ENCODE data around the gene RBM39.
"Not testable (repeated sequence)": the region's sequence is repeated elsewhere in the genome, so short reads cannot be mapped to it uniquely, and the experiment has no call there.

RBM39 gene

GRCh38 chr20:35704514-35705261 is 37.4 kb downstream of the RBM39 start:
- DNase-seq, result no peak

GRCh38 chr20:35702824-35703695 is 39.0 kb downstream of the RBM39 start:
- DNase-seq, result no peak

GRCh38 chr20:35702051-35702823 is 39.8 kb downstream of the RBM39 start:
- no peak for DNase-seq

DNA sequence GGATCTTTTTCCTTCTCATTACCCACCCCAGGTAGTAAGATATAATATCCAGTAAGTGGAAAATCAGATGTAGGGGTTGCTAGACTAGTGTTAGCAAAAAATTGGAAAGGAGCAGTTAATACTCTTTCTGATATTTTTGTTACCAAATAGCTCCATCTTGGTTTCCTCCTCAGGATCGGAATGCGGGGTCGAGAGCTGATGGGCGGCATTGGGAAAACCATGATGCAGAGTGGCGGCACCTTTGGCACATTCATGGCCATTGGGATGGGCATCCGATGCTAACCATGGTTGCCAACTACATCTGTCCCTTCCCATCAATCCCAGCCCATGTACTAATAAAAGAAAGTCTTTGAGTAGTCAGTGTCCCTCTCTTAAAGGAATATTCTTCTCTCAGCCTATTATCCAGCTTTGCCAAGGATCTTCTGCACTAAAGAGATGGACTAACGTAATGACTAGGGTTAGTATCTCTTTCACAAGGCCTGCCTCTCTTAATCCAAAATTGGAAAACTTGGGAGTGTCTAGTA is 41.4 kb downstream of the RBM39 start:
- DNase-seq, result no peak

- no peak for DNase-seq
Measured at GRCh38 chr20:35699957-35700624, 42.0 kb downstream of the RBM39 start.

GRCh38 chr20:35699127-35699956 is 42.7 kb downstream of the RBM39 start, which contains the start of the genes NFS1 and ROMO1:
Gene NFS1 (minus strand): TSS chr20:35699352. CDS start chr20:35699288, 64 bp downstream.
Gene ROMO1 (plus strand): TSS chr20:35699405. CDS start chr20:35699633, 228 bp downstream.
- DNase-seq, result peak; percentile 90

DNA sequence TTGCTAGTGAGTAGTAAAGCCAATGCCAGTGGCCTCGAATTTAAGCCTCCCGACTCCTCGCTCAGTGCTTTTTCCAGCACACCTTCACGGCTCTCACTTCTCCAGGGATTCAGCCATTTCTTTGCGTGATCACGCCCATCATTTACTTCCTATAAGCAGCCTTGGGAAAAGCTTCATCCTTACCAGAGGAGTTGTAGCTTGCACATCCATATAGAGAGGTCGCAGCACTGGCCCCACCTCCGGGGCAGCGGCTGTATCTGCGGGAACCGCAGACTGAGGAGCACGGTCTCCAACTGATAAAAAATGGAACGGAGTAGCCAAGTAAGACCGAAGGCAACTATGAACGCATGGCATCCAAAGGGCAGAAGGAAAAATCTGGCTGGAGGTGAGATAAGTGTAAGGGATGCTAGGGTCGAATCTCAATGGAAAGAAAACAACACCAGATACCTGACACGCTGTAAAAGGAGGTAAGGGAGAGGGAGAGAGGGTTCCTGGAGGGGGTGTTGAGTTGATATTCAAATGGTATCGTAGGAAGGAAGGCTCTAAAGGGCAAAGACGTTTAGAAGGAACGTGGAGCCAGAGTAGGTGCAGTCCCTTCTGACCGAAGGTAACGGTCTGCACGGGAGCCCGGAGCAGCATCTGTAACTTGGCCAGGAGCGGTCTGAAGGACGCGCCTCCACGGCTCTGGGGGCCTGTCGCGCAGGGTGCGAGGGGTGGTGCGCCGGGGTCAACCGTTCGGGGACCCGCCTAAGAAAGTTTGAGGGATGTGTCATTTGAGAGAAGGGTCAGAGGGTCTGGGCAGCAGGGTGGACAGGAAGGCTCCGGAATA is 43.5 kb downstream of the RBM39 start:
- no peak for DNase-seq

- DNase-seq, result no peak
Measured at GRCh38 chr20:35697696-35698297, 44.3 kb downstream of the RBM39 start.

GRCh38 chr20:35695978-35696377 is 46.1 kb downstream of the RBM39 start:
- DNase-seq, result no peak

DNA sequence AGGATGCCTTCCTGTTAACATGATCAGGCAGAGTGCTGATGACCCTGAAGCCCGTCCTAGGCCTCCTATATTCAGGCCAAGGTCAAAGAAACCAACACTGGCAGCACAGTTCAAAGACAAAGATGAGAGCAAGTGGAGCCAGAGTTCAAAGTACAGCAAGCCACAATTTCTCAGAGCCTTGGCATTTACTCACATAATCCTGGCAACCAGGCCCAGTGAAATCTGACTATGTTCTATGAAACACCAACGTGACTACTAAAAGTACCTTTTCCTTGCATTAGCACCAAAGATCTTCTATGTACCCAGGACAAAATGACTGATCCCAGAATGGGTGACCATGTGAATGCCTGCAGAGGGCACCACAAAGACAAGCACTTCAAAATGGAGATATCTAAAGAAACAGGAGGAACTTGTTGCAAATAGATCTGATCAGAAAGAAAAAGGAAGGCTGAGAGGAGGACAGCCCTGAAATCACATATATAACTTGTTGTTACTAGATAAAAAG is 46.8 kb downstream of the RBM39 start:
- DNase-seq, result no peak

DNA sequence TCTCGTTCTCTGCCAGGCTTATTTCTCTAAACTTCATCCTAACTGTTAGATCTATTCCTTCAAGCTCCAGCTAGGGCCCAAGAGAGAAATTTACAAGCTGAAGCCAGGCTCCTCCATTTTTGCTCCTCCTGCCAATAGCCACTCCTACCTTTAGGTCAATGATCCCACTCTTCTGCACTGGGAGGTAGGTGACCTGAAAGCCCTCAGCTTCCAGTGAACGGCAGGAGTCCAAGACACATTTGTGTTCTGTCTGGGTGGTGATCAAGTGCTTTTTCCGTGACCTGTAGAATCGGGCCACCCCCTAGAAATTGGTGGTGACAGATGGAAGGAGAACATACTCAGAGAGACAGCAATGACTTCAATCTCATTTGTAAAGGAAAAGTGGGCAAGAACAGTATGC is 51.8 kb downstream of the RBM39 start:
- no peak for DNase-seq

DNA sequence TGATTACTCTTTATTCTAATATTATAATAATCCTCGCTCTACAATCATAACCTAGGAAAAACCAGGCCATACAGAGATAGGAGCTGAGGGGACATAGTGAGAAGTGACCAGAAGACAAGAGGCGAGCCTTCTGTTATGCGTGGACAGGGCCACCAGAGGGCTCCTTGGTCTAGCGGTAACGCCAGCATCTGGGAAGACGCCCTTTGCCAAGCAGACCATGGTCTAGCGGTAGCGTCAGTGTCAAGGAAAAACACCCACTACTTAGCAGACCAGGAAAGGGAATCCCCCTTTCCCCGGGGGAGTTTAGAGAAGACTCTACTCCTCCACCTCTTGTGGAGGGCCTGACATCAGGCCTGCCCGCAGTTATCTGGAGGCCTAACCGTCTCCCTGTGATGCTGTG is 55.2 kb downstream of the RBM39 start:
- DNase-seq, result not testable (repeated sequence)

DNA sequence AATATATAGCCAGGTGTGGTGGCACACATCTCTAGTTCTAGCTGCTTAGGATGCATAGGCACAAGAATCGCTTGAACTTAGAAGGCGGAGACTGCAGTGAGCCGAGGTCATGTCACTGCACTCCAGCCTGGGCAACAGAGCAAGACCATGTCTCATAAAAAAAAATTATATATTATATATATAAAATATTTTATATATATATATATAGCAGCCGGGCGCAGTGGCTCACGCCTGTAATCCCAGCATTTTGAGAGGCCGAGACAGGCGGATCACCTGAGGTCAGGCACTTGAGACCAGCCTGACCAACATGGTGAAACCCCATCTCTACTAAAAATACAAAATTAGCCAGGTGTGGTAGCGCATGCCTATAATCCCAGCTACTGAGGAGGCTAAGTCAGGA is 56.7 kb downstream of the RBM39 start:
- not testable (repeated sequence) for DNase-seq

GRCh38 chr20:35681960-35682359 is 60.1 kb downstream of the RBM39 start:
- no peak for DNase-seq

DNA sequence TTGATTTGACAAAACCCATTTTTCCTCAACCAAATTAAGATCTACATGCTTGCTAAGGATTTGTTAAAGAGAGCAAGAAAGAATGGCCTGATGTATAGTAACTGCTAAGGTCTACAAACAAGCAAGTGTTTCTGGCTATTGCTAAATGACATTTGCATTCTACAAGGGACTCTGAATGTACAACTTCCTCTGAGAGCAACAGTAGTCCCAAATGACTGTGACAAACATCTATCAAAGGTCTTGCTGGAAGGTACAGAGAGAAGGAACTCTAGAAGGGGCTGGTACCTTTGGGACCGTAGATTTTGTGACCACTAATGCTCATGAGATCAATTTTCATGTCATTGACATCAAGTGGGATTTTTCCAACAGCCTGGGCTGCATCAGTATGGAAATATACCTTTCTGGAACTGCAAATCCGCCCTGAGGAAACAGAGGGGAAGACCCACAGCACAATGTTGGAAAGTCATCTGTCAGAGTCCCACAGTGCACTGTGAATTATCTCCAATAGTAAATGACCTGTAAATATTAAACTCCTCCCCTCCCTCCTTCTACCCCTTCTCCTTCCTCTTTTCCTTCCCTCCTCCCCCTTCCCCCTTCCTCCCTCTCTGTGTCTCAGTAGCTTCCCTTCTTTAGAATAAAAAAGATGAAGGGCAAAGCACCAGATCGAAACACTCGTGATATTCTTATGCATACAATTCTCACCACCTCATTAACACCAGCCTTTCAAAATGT is 61.4 kb downstream of the RBM39 start:
- DNase-seq, result no peak

- DNase-seq, result no peak
Measured at GRCh38 chr20:35674921-35675320, 67.1 kb downstream of the RBM39 start.

DNA sequence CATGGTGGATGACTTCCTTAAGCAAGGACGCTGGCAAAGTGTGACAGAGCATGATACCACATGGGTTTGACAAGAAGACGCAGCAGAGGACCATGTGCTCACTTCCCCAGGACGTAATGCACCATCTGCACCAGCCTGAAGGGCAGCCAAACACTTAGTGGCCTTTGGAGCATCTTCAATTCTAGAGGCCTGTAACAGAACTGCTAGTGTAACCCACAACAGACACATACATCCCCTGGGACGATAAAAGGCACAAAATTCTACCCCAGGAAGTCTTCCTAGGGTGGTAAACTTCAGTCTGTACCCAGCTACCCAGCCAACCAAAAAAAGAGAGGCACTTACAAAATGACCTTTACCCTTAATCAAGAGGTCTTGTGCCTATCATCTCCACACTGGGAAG is 68.2 kb downstream of the RBM39 start:
- DNase-seq, result no peak

GRCh38 chr20:35669681-35670080 is 72.4 kb downstream of the RBM39 start:
- DNase-seq, result no peak

DNA sequence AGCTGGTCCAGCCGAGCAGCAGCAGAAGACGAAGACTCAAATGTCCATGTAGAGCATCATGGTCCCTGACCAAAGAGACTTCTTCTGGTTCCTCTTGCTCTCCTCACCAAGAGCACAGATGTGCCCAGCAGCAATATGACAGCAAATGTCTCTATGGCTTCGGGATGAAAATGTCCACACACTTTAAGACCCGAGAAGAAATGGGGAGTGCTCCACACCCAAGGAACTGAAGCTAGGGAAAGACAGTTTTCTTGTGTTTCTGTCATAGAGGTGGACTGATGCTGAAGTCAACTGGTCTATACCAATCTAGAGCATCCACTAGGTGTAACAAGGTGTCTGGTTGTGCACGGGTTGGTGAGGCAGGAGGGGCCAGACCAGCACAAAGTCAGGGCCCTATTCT is 72.8 kb downstream of the RBM39 start:
- DNase-seq, result no peak
